HepG2 (cell line): ENCODE results near the gene C3orf22. TPM values are rescaled to one million over a fixed set of nuclear protein-coding genes. Genes with fewer than 3 reads are reported as not detected.
A peak's percentile ranks its signal among the peaks of the same experiment; 100 is the strongest.

Experiments
- ATAC-seq: fragments of 200-7000 bp; cut with Tn5 transposase; 3 replicates; pipeline ENCODE4 v1.9.1; 2020; ENCODE audit warnings: mild to moderate bottlenecking, moderate library complexity
- BruUV-seq: library from RNA; stranded (reverse); fragments of 400-500 nt; replicated peaks from 2 replicates; lab custom pipeline; 2021; lab: Mats Ljungman, UMichigan
- CTCF ChIA-PET: fragments of 300-600 bp; formaldehyde crosslinking; extraction: SDS; loops from one replicate; lab custom pipeline; 2021; ENCODE audit warnings: low total read pairs, inconsistent platforms, low intra/inter-chr PET ratio; lab: Yijun Ruan, JAX
- POLR2A ChIA-PET: fragments of 350-600 bp; sonication (Branson Sonifier 250); formaldehyde crosslinking; loops from one replicate; lab custom pipeline; 2020; ENCODE audit warnings: antibody characterized with exemption, inconsistent platforms; lab: Yijun Ruan, JAX
- DNase-seq: peaks from one replicate; pipeline ENCODE4 v3.0.0-alpha.2; 2015; ENCODE audit warnings: low spot score
- FAIRE-seq: peaks from 3 replicates; lab custom pipeline; 2011; peaks lifted over from hg19 to GRCh38; lab: Jason Lieb, UNC
- H2AFZ ChIP-seq: one replicate; pipeline ENCODE4 v1.6.1; 2011; ENCODE audit warnings: low read length, inconsistent platforms
- H3K27ac ChIP-seq: fragments of 300-600 bp; 3 replicates; pipeline ENCODE4 v1.8.0; 2011; ENCODE audit warnings: mixed run types, mild to moderate bottlenecking, mixed read lengths, low read length, inconsistent platforms; ENCODE audit not compliant: insufficient read depth; ENCODE audit errors: extremely low read length
- H3K27me3 ChIP-seq, 2 experiments: fragments of 200-600 bp in 1 of 2; 2 replicates in 1 of 2; 3 replicates in 1 of 2; pipeline versions ENCODE4 v1.6.0 to v1.8.0; 2011; ENCODE audit warnings: low read length in 2 of 2, mild to moderate bottlenecking in 2 of 2, moderate library complexity in 2 of 2, inconsistent platforms in 1 of 2; ENCODE audit not compliant: insufficient read depth in 2 of 2, control insufficient read depth in 1 of 2
- H3K36me3 ChIP-seq, 2 experiments: fragments of 200-600 bp in 1 of 2; replicated peaks in 1 of 2; 2 replicates in 1 of 2; 3 replicates in 1 of 2; pipeline versions ENCODE4 v1.5.1 to v1.8.0; 2011; ENCODE audit warnings: low read length in 2 of 2, inconsistent platforms in 1 of 2; ENCODE audit not compliant: insufficient read depth in 2 of 2, control insufficient read depth in 1 of 2
- H3K4me1 ChIP-seq: 2 replicates; pipeline ENCODE4 v1.5.1; 2012; ENCODE audit warnings: low read length, inconsistent platforms; ENCODE audit not compliant: insufficient read depth
- H3K4me2 ChIP-seq: 2 replicates; pipeline ENCODE4 v1.6.0; 2011; ENCODE audit warnings: low read depth, low read length, inconsistent platforms
- H3K4me3 ChIP-seq, 3 experiments: fragments of 200-600 bp in 1 of 3; sonication (generic), shearing (Covaris generic) in 1 of 3; replicated peaks in 1 of 3; 2 replicates each; pipeline ENCODE4 v1.5.1; 2011 to 2016; ENCODE audit warnings: low read length in 3 of 3, inconsistent platforms in 2 of 3, low read depth in 2 of 3, mild to moderate bottlenecking in 2 of 3, control low read depth in 1 of 3, mixed read lengths in 1 of 3; ENCODE audit not compliant: insufficient read depth in 1 of 3
- H3K79me2 ChIP-seq: one replicate; pipeline ENCODE4 v1.6.1; 2011; ENCODE audit warnings: low read length, inconsistent platforms; ENCODE audit not compliant: insufficient read depth
- H3K9ac ChIP-seq: 2 replicates; pipeline ENCODE4 v1.6.0; 2011; ENCODE audit warnings: mild to moderate bottlenecking, low read depth, low read length, inconsistent platforms; ENCODE audit not compliant: insufficient read depth
- H3K9me3 ChIP-seq: 2 replicates; pipeline ENCODE4 v1.5.1; 2012; ENCODE audit warnings: mild to moderate bottlenecking, low read length
- H4K20me1 ChIP-seq: 2 replicates; pipeline ENCODE4 v1.6.0; 2011; ENCODE audit warnings: inconsistent platforms, mild to moderate bottlenecking, low read length, moderate library complexity; ENCODE audit not compliant: insufficient read depth
- ATF3 ChIP-seq: sonication (generic); formaldehyde crosslinking; IDR thresholded peaks from 2 replicates; pipeline ENCODE4 v1.4.0; 2020; ENCODE audit warnings: missing genetic modification reagents
- CENPX ChIP-seq: sonication (generic); formaldehyde crosslinking; IDR thresholded peaks from 2 replicates; pipeline ENCODE4 v1.9.0; 2021; ENCODE audit warnings: mild to moderate bottlenecking, missing genetic modification reagents, moderate library complexity
- ELF1 ChIP-seq: sonication (generic); formaldehyde crosslinking; IDR thresholded peaks from 2 replicates; pipeline ENCODE4 v1.4.0; 2020; ENCODE audit warnings: missing genetic modification reagents
- GMEB2 ChIP-seq: IDR thresholded peaks from 2 replicates; pipeline ENCODE4 v1.6.1; 2016; ENCODE audit warnings: missing biosample characterization, missing genetic modification reagents, low read depth
- HDAC2 ChIP-seq: sonication (generic); formaldehyde crosslinking; IDR thresholded peaks from 2 replicates; pipeline ENCODE4 v1.4.0; 2020; ENCODE audit warnings: missing genetic modification reagents
- HOXA7 ChIP-seq: sonication (generic); formaldehyde crosslinking; IDR thresholded peaks from 2 replicates; pipeline ENCODE4 v1.8.1; 2022; ENCODE audit warnings: mild to moderate bottlenecking, missing genetic modification reagents, moderate library complexity
- ISL2 ChIP-seq: sonication (generic); formaldehyde crosslinking; IDR thresholded peaks from 2 replicates; pipeline ENCODE4 v1.5.0; 2020; ENCODE audit warnings: missing genetic modification reagents
- MZF1 ChIP-seq: sonication (generic); formaldehyde crosslinking; IDR thresholded peaks from 2 replicates; pipeline ENCODE4 v1.8.1; 2023; ENCODE audit warnings: mild to moderate bottlenecking, missing genetic modification reagents, borderline replicate concordance
- NFE2L1 ChIP-seq: sonication (generic); formaldehyde crosslinking; IDR thresholded peaks from 2 replicates; pipeline ENCODE4 v1.4.0; 2020; ENCODE audit warnings: missing genetic modification reagents, mild to moderate bottlenecking, borderline replicate concordance
- NR2F2 ChIP-seq: IDR thresholded peaks from 2 replicates; pipeline ENCODE4 v1.6.1; 2012; ENCODE audit warnings: low read depth, inconsistent platforms, borderline replicate concordance
- PHB2 ChIP-seq: fragments of 450-650 bp; IDR thresholded peaks from 2 replicates; pipeline ENCODE4 v1.6.1; 2018; ENCODE audit not compliant: partially characterized antibody
- PPARG ChIP-seq: conservative IDR thresholded peaks from 2 replicates; pipeline ENCODE4 v1.6.1; 2016; ENCODE audit warnings: missing biosample characterization, missing genetic modification reagents
- SRF ChIP-seq: IDR thresholded peaks from 2 replicates; pipeline ENCODE4 v1.6.1; 2011; ENCODE audit warnings: mild to moderate bottlenecking, low read depth, low read length, moderate library complexity
- TAF1 ChIP-seq: sonication (generic); formaldehyde crosslinking; IDR thresholded peaks from 2 replicates; pipeline ENCODE4 v1.4.0; 2020; ENCODE audit warnings: missing genetic modification reagents
- YY1 ChIP-seq: IDR thresholded peaks from 2 replicates; pipeline ENCODE4 v1.6.1; 2011; ENCODE audit warnings: low read length, low read depth, moderate library complexity, mild to moderate bottlenecking; ENCODE audit not compliant: insufficient read depth, insufficient replicate concordance
- ZFP41 ChIP-seq: sonication (generic); formaldehyde crosslinking; IDR thresholded peaks from 2 replicates; pipeline ENCODE4 v1.4.0; 2020; ENCODE audit warnings: mild to moderate bottlenecking, missing genetic modification reagents, borderline replicate concordance
- ZNF446 ChIP-seq: sonication (generic); formaldehyde crosslinking; IDR thresholded peaks from 2 replicates; pipeline ENCODE4 v1.5.0; 2020; ENCODE audit warnings: mild to moderate bottlenecking, missing genetic modification reagents
- ZNF687 ChIP-seq: sonication (generic); formaldehyde crosslinking; IDR thresholded peaks from 2 replicates; pipeline ENCODE4 v1.5.1; 2020; ENCODE audit warnings: mild to moderate bottlenecking, missing genetic modification reagents, moderate library complexity
- WGBS: methylation state at CpG from one replicate; pipeline ENCODE4 v1.1.6; 2017; ENCODE audit warnings: low lambda C conversion rate; 5-methylcytosine and 5-hydroxymethylcytosine counted together
- in situ Hi-C: cut with HindIII; loops from 2 replicates; pipeline ENCODE4 v1.10.0; 2017; ENCODE audit warnings: low pct_unique_long_range_greater_than_20kb; ENCODE audit not compliant: extremely low pct_ligation_motif_present
- intact Hi-C: fragments of 100-400 bp; cut with micrococcal nuclease; formaldehyde crosslinking; loops from one replicate; pipeline ENCODE4 v1.10.0; 2022; ENCODE audit not compliant: unreplicated experiment
- polyA plus RNA-seq, 8 experiments: library from polyadenylated mRNA; depleted of rRNA in 3 of 8; stranded (reverse) in 7 of 8; unstranded in 1 of 8; fragments of >200 nt; fragmentation: Illumina TruSeq in 4 of 8; extraction: Trizol in 4 of 8; gene quantifications; 2 replicates each; pipeline versions ENCODE4 v1.2.1 to v1.2.3, GENCODE V29; 2011 to 2016; ENCODE audit warnings: low read depth in 4 of 8, missing spikeins in 1 of 8, mixed read lengths in 1 of 8; ENCODE audit not compliant: insufficient read depth in 1 of 8
- total RNA-seq, 5 experiments: library from RNA; depleted of rRNA; stranded (reverse); fragments of >200 nt; fragmentation: Illumina TruSeq; extraction: Trizol; gene quantifications; 2 replicates each; pipeline ENCODE4 v1.2.3, GENCODE V29; 2016; ENCODE audit warnings: low read depth in 1 of 5

The C3orf22 gene
- total and polyA plus RNA-seq, 2 of the 13 experiments (the other 11 are each of a cell fraction or from before 2014, with no cell fraction given), result not detected

- TF ChIP-seq PHB2 (no peak), ZNF687 (CRISPR knock-in tag) (peak; percentile 45; the same call in 1 of the 2 replicates), ZNF446 (0 out of 2 replicates have a peak, but pooled peaks have one; percentile 3), NFE2L1 (CRISPR knock-in tag) (no peak), HOXA7 (0 out of 2 replicates have a peak, but pooled peaks have one; percentile 58), PPARG (CRISPR knock-in tag) (no peak), TAF1 (peak; percentile 31; the same call in 1 of the 2 replicates), NR2F2 (no peak)
These were observed 34.2 kb downstream of the C3orf22 start (continued) for GRCh38 chr3:126524429-126524988.

- H3K9ac ChIP-seq, result peak within 1 kb of the TSS; percentile 88
- H3K9me3 ChIP-seq, result no peaks in the 10 kb centered on the region
- no peak within 1 kb of the TSS for H2AFZ ChIP-seq
- H3K27ac ChIP-seq, result peak within 1 kb of the TSS; percentile 98
- CTCF ChIA-PET, result no interaction called here
- in situ Hi-C loops (no loop called here), intact Hi-C loops (loop anchor here (2.0 kb wide), 1 partner anchor 25 kb away; no protein-coding TSS in a partner anchor)
- WGBS, result no CpG with 5 or more reads among the region's 56 CpGs
- POLR2A ChIA-PET, result interaction anchor here (0.8 to 3.3 kb wide), 15 partner anchors 9 to 136 kb away, joined by 3 to 39 read pairs (median 4); partner anchors contain the start of gene ZXDC
- no peaks in the 10 kb centered on the region; a peak in 1 of 5 replicates for H3K27me3 ChIP-seq
- no TSS peak for BruUV-seq
- H3K4me2 ChIP-seq, result peak within 1 kb of the TSS; percentile 97
- peaks cover 91% of the 10 kb centered on the region for H3K4me1 ChIP-seq
- H3K36me3 ChIP-seq, result no peaks in the 10 kb centered on the region
- ATAC-seq (peak; percentile 63), FAIRE-seq (no peak), DNase-seq (peak; percentile 87)
- H4K20me1 ChIP-seq, result no peaks in the 10 kb centered on the region
- H3K4me3 ChIP-seq, result peak within 1 kb of the TSS; percentile 70 to 84 (median 82)
- peaks cover 16% of the 10 kb centered on the region for H3K79me2 ChIP-seq
- peak; percentile 85 for TF ChIP-seq ISL2
- no peak for TF ChIP-seq CENPX (CRISPR knock-in tag)
- TF ChIP-seq ATF3 (CRISPR knock-in tag), result 0 out of 2 replicates have a peak, but pooled peaks have one; percentile 27
- TF ChIP-seq GMEB2, result no peak
- TF ChIP-seq ELF1, result peak; percentile 16; the same call in 1 of the 2 replicates
- peak; percentile 88 for TF ChIP-seq HDAC2 (CRISPR knock-in tag)
- no peak for TF ChIP-seq ZFP41 (CRISPR knock-in tag)
- no peak for TF ChIP-seq SRF
- peak; percentile 60 for TF ChIP-seq YY1
- TF ChIP-seq MZF1, result no peak
These were observed 34.8 kb downstream of the C3orf22 start, which contains the start of gene CHST13 for GRCh38 chr3:126523745-126524428. CHST13 (plus strand) TSS chr3:126524155; CDS start chr3:126524333, 178 bp downstream.
